HepG2 (cell line): ENCODE data around the gene ERBB4. TPM values are rescaled to one million over a fixed set of nuclear protein-coding genes. Genes with fewer than 3 reads are reported as not detected.

Experiments used
- CREM ChIP-seq, 2 experiments: sonication (generic) in 1 of 2; formaldehyde crosslinking in 1 of 2; IDR thresholded peaks; 2 replicates each; pipeline versions ENCODE4 v1.4.0 to v1.6.1; 2016 to 2020; ENCODE audit warnings: antibody characterized with exemption in 1 of 2, mild to moderate bottlenecking in 1 of 2, missing genetic modification reagents in 1 of 2
- NCOA2 ChIP-seq: sonication (generic); formaldehyde crosslinking; IDR thresholded peaks from 2 replicates; pipeline ENCODE4 v1.8.0; 2022; ENCODE audit warnings: inconsistent platforms
- PPARG ChIP-seq: conservative IDR thresholded peaks from 2 replicates; pipeline ENCODE4 v1.6.1; 2016; ENCODE audit warnings: missing biosample characterization, missing genetic modification reagents
- SIX4 ChIP-seq: sonication (generic); formaldehyde crosslinking; IDR thresholded peaks from 2 replicates; pipeline ENCODE4 v1.4.0; 2020; ENCODE audit warnings: missing genetic modification reagents
- STAG1 ChIP-seq: sonication (generic); formaldehyde crosslinking; IDR thresholded peaks from 2 replicates; pipeline ENCODE4 v1.4.0; 2020; ENCODE audit warnings: missing genetic modification reagents
- ZBTB39 ChIP-seq: sonication (generic); formaldehyde crosslinking; IDR thresholded peaks from 2 replicates; pipeline ENCODE4 v1.5.0; 2020; ENCODE audit warnings: missing genetic modification reagents
- ZFP1 ChIP-seq: IDR thresholded peaks from 2 replicates; pipeline ENCODE4 v1.6.1; 2016
- ZNF260 ChIP-seq: sonication (generic); formaldehyde crosslinking; IDR thresholded peaks from 2 replicates; pipeline ENCODE4 v1.4.0; 2020; ENCODE audit warnings: missing genetic modification reagents, low read depth, mild to moderate bottlenecking, borderline replicate concordance
- ZNF709 ChIP-seq: sonication (generic); formaldehyde crosslinking; IDR thresholded peaks from 2 replicates; pipeline ENCODE4 v1.5.0; 2020; ENCODE audit warnings: mild to moderate bottlenecking, missing genetic modification reagents
- ZNF724P ChIP-seq: sonication (generic); formaldehyde crosslinking; IDR thresholded peaks from 2 replicates; pipeline ENCODE4 v1.8.0; 2022; ENCODE audit warnings: missing genetic modification reagents, borderline replicate concordance
- ZSCAN30 ChIP-seq: sonication (generic); formaldehyde crosslinking; IDR thresholded peaks from 2 replicates; pipeline ENCODE4 v1.5.0; 2020; ENCODE audit warnings: mild to moderate bottlenecking, missing genetic modification reagents
- polyA plus RNA-seq, 8 experiments: library from polyadenylated mRNA; depleted of rRNA in 3 of 8; stranded (reverse) in 7 of 8; unstranded in 1 of 8; fragments of >200 nt; fragmentation: Illumina TruSeq in 4 of 8; extraction: Trizol in 4 of 8; gene quantifications; 2 replicates each; pipeline versions ENCODE4 v1.2.1 to v1.2.3, GENCODE V29; 2011 to 2016; ENCODE audit warnings: low read depth in 4 of 8, missing spikeins in 1 of 8, mixed read lengths in 1 of 8; ENCODE audit not compliant: insufficient read depth in 1 of 8
- total RNA-seq, 5 experiments: library from RNA; depleted of rRNA; stranded (reverse); fragments of >200 nt; fragmentation: Illumina TruSeq; extraction: Trizol; gene quantifications; 2 replicates each; pipeline ENCODE4 v1.2.3, GENCODE V29; 2016; ENCODE audit warnings: low read depth in 1 of 5
- TF ChIP-seq, protein P1 (sequence below): sonication (generic); formaldehyde crosslinking; IDR thresholded peaks from 2 replicates; pipeline ENCODE4 v1.9.0; 2021; ENCODE audit warnings: missing genetic modification reagents, borderline replicate concordance
- TF ChIP-seq, protein P2 (sequence below): sonication (generic); formaldehyde crosslinking; IDR thresholded peaks from 2 replicates; pipeline ENCODE4 v1.5.0; 2020; ENCODE audit warnings: mild to moderate bottlenecking, low read depth, missing genetic modification reagents, borderline replicate concordance

Gene ERBB4
- total and polyA plus RNA-seq, 2 of the 13 experiments (the other 11 are each of a cell fraction or from before 2014, with no cell fraction given) = not detected

GRCh38 chr2:211449819-211450218 lies 1088.8 kb downstream of the ERBB4 start (continued):
- TF ChIP-seq, protein P1, sequence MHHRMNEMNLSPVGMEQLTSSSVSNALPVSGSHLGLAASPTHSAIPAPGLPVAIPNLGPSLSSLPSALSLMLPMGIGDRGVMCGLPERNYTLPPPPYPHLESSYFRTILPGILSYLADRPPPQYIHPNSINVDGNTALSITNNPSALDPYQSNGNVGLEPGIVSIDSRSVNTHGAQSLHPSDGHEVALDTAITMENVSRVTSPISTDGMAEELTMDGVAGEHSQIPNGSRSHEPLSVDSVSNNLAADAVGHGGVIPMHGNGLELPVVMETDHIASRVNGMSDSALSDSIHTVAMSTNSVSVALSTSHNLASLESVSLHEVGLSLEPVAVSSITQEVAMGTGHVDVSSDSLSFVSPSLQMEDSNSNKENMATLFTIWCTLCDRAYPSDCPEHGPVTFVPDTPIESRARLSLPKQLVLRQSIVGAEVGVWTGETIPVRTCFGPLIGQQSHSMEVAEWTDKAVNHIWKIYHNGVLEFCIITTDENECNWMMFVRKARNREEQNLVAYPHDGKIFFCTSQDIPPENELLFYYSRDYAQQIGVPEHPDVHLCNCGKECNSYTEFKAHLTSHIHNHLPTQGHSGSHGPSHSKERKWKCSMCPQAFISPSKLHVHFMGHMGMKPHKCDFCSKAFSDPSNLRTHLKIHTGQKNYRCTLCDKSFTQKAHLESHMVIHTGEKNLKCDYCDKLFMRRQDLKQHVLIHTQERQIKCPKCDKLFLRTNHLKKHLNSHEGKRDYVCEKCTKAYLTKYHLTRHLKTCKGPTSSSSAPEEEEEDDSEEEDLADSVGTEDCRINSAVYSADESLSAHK (CRISPR knock-in tag) = no peak
- TF ChIP-seq CREM (IDR thresholded peaks at IDR 0.05) (no peak), CREM (CRISPR knock-in tag; IDR thresholded peaks at IDR 0.05) (no peak), ZSCAN30 (no peak), PPARG (CRISPR knock-in tag) (no peak), ZNF709 (CRISPR knock-in tag) (no peak), ZNF724P (CRISPR knock-in tag) (no peak), ZFP1 (CRISPR knock-in tag) (no peak), SIX4 (no peak), NCOA2 (CRISPR knock-in tag) (no peak), STAG1 (no peak), ZNF260 (no peak), ZBTB39 (CRISPR knock-in tag) (no peak)
- TF ChIP-seq, protein P2, sequence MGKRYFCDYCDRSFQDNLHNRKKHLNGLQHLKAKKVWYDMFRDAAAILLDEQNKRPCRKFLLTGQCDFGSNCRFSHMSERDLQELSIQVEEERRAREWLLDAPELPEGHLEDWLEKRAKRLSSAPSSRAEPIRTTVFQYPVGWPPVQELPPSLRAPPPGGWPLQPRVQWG (CRISPR knock-in tag) = no peak
